Activated CD8-positive, alpha-beta memory T cell treated with anti-CD3 and anti-CD28 coated beads for 36 hours (primary cell): ENCODE data around the gene RIMS1. TPM values are rescaled to one million over a fixed set of nuclear protein-coding genes. Genes with fewer than 3 reads are reported as not detected.

Experiments
- CTCF ChIA-PET: fragments of 350-600 bp; sonication (Branson Sonifier 250); formaldehyde crosslinking; loops from one replicate; lab custom pipeline; 2021; ENCODE audit warnings: antibody characterized with exemption; lab: Charles Lee
- POLR2A ChIA-PET: fragments of 350-600 bp; sonication (Branson Sonifier 250); formaldehyde crosslinking; loops from one replicate; lab custom pipeline; 2021; ENCODE audit warnings: antibody characterized with exemption; lab: Charles Lee
- total RNA-seq, 2 experiments: library from RNA; stranded (reverse); gene quantifications; one replicate each; pipeline ENCODE4 v1.2.3, GENCODE V29; 2021

Gene RIMS1
- total RNA-seq, 2 experiments from 2014 or later = not detected

GRCh38 chr6:72422171-72422570, 535.8 kb downstream of the RIMS1 start:
- POLR2A ChIA-PET = no interaction called here
- CTCF ChIA-PET = no interaction called here

DNA sequence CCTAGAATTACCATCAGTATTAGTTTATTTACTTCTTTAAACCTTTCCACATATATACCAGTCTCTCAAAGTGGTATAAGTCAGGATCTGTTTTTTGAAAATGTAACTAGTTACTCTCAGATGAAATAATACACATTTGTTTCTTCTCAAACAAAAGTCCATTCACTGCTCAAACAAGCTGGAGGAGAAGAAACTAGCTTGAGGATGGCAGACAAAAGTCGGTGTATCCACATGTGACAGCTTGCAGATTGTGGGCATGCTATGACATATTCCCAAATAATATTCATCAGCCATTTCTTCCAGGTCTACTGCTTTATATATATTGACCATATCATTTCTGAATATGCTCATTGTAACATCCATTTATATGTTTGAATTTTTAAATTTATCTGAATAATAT, 538.1 kb downstream of the RIMS1 start:
- POLR2A ChIA-PET = no interaction called here
- CTCF ChIA-PET = interaction anchor here (1.4 kb wide), 1 partner anchor 13 kb away, joined by 5 read pairs; no protein-coding TSS in a partner anchor

GRCh38 chr6:72425003-72425681, 538.8 kb downstream of the RIMS1 start:
- ChIA-PET CTCF (interaction anchor here (1.4 kb wide), 1 partner anchor 13 kb away, joined by 5 read pairs; no protein-coding TSS in a partner anchor), POLR2A (no interaction called here)

DNA sequence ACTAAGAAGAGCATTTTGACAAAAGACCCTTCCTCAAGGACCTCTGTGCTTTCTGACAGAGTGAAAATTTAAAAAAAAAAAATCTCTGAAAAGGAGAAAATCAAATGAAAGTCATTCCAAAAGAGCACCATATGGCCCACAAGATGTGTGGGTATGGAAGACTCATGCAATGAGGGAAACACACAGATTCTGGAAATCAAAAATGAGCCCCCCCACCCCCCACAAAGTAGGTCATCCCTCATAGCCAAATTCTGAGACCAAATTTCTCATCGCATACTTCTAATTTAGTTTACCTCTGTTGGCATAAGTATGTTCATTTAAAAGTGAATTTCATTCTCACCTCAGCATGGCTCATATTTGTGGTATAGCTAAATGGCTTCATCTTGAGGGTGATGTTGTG, 554.3 kb downstream of the RIMS1 start:
- CTCF ChIA-PET = no interaction called here
- POLR2A ChIA-PET = no interaction called here

GRCh38 chr6:72446430-72446829, 560.1 kb downstream of the RIMS1 start:
- ChIA-PET CTCF (interaction anchor here (0.7 kb wide), 1 partner anchor 34 kb away, joined by 3 read pairs; no protein-coding TSS in a partner anchor), POLR2A (no interaction called here)
